ENCODE measurements around the gene HMMR.
A peak's percentile ranks its signal among the peaks of the same experiment; 100 is the strongest.
"Not testable (repeated sequence)": the region's sequence is repeated elsewhere in the genome, so short reads cannot be mapped to it uniquely, and the experiment has no call there.

Gene HMMR, protein sequence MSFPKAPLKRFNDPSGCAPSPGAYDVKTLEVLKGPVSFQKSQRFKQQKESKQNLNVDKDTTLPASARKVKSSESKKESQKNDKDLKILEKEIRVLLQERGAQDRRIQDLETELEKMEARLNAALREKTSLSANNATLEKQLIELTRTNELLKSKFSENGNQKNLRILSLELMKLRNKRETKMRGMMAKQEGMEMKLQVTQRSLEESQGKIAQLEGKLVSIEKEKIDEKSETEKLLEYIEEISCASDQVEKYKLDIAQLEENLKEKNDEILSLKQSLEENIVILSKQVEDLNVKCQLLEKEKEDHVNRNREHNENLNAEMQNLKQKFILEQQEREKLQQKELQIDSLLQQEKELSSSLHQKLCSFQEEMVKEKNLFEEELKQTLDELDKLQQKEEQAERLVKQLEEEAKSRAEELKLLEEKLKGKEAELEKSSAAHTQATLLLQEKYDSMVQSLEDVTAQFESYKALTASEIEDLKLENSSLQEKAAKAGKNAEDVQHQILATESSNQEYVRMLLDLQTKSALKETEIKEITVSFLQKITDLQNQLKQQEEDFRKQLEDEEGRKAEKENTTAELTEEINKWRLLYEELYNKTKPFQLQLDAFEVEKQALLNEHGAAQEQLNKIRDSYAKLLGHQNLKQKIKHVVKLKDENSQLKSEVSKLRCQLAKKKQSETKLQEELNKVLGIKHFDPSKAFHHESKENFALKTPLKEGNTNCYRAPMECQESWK
- 10.3 to 78.5 (median 27.6) reads per million in 18 experiments for total RNA-seq

DNA sequence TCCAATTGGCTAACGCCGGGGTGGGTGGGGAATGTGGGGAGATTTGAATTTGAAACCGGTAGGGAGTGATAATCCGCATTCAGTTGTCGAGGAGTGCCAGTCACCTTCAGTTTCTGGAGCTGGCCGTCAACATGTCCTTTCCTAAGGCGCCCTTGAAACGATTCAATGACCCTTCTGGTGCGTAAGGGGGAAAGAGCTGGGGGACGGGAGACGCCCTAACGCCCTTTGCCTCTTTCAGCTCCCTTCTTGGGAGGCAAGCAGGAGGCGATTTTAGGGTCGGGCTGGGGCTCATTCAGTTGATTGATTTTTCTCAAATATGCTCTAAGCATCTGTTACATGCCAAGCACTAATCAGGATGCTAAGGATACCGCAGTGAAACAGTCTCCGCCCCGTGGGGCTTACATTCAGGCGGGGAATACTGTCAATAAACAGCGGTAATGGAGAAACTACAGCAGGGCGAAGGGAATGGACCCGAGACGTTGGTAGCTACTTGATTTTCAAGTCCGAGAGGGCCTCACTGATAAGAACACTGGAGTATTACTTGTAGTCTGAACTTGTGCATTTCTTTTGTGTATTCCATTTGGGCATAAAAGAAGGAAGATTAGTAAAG is at the start of gene HMMR:
HMMR (plus strand) TSS at position 71 of the 610 bp plus-strand sequence; CDS start at position 132, 61 bp downstream.
- DNase-seq: no peak

DNA sequence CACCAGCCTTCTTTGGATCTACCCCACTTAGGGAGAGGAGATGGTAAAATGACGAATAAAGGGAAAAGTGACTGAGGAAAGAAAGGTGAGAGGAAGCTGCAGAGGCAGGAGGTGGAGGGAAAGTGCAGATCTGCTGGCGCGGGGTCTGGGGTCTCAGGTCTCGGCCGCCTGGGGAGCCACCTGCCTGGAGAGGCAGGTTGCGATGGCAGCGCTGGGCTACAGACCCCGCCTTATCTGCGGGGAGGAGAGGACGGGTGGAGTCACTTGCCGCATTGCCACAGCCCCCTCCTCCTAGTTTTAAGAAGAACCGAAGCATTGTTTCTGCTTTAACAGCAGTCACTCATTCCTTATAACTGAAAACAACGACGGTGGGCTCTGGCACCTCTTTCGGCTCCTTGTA is 44.8 kb upstream of the HMMR start:
- not testable (repeated sequence) for DNase-seq

- no peak for DNase-seq
Observed at GRCh38 chr5:163424836-163425235, 35.6 kb upstream of the HMMR start.

GRCh38 chr5:163426128-163426527 is 34.3 kb upstream of the HMMR start:
- DNase-seq: peak; percentile 16 to 31

DNA sequence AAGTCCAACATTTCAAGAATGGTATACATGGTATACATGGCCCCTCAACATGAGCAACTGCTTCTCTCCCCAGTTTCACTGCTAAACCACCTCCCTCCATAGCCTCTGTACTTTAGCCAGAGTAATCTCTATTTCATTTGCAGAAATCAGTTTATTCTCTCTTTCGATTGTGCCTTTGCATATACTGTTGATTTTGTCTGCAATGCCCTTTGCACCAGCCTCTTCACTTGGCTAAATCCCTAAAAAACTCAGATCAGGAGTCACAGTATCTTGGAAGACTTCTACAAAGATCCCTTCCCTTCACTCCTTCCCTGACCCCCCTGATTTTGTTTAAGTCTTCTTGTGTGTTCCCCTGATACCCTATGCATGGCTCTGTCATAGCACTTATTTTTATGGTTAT is 27.9 kb upstream of the HMMR start:
- no peak for DNase-seq

DNA sequence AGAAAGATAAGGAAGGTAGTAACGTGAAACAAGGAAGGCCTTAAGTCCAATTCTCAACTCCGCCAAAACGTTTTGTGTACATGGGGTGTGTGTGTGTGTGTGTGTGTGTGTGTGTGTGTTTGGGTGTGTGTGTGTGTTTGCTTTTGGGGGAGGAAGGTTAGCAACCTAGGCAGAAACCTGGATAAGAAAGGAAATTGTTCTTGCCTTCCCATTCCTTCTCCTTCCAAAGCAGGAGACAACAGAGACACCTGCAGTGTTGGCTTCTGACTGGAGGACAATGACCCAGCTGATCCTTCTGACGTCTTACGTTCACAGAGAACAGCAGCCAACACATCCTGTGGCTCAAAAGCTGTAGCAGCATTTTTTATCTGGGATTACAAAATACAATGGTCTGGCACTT is 27.2 kb upstream of the HMMR start:
- no peak for DNase-seq

DNA sequence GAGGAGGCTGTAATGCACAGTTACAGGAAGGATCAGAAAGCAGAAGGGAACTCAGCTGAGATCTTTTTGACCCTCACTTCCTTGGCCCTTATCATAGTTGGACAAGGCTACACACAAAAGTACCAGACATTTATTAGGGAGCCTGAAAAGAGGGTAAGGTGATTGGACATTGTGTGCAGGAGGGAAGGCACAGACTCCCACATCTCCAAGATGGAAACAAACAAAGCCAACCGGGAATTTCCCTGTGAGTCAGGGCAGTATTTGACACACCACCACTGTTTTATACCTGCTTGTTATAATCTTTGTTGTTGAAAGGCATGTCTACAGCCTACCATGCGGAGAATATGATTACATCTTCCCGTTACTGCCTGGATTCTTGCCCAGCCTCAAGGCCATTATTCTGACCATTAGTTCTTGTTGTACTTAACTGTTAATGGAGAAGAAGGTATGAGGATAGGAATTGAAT is 26.0 kb upstream of the HMMR start:
- no peak for DNase-seq

DNA sequence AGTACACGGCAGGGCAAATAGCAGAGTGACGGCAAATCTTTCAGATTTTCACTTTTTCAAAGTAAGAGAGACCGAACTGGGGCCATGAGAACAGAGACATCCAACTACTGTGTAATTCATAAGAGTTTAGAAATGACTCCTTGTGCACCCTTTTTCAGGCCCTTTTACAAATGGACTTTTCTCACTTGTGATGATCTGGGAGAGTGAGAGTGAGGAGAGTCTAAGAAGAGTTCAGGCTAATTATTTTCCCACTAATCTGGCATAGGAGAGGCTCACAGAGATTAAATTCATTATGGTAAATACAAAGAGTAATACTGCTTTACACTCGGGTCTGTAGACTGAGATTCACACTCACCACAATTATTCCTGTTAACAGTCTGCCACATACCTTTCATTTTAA is 23.9 kb upstream of the HMMR start:
- DNase-seq: no peak

DNA sequence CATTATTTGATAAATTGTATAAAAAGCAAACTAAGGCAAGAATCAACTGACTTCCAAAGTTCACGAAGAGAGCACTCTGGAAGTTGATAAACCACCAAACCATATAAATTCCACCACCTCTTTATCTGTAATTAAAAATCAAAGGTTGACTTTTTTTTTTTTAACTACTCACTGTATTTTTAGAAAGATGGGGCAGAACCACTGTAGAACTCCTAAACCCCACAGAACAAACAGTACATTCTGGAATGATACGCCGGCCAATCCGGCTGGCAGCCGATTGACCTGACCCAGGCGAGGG is 23.5 kb upstream of the HMMR start:
- no peak for DNase-seq

- peak; percentile 97 to 98 for DNase-seq
Observed at GRCh38 chr5:163437309-163438182, 22.9 kb upstream of the HMMR start, which contains the start of gene CCNG1. Gene CCNG1, plus strand, starts transcription at chr5:163437595. Its CDS starts 1,662 bp downstream, at chr5:163439257.

DNA sequence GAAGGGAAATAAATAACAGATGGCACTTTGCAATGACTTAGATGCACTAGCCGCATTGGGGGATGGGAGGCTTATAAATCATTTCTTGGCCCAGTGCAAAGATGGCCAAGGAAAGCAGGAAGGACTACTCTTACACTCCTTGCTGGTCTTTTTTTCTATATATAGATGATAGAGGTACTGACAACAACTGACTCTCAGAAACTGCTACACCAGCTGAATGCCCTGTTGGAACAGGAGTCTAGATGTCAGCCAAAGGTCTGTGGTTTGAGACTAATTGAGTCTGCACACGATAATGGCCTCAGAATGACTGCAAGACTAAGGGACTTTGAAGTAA is 21.4 kb upstream of the HMMR start:
- no peak for DNase-seq

DNA sequence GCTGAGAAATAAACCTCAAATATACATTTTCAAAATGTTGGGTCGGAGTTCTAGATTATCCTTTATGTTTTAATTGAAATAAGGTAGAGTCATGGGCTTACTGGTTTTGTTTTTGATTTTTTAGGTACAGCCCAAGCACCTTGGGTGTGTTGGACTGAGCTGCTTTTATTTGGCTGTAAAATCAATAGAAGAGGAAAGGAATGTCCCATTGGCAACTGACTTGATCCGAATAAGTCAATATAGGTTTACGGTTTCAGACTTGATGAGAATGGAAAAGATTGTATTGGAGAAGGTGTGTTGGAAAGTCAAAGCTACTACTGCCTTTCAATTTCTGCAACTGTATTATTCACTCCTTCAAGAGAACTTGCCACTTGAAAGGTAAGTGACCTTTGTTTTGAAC is 19.5 kb upstream of the HMMR start:
- no peak for DNase-seq

DNA sequence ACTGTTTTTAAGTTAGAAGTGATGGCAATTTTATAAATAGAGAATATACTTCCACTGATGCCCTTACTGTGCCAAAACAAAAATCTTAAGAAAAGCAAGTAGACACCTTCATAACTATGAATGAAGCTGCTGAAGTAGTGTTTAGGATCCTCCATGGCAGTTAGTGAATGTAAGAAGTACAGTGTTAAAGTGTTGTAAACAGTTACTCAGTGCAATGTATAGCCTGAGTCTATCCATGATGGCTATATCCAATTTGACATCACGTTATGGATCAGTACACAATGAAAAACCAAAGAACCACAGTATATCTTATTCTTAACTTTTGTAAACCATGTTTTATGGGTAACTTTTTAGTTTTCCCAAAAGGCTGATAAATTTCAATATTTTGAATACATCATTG is 15.9 kb upstream of the HMMR start:
- no peak for DNase-seq

GRCh38 chr5:163445345-163445744 is 15.1 kb upstream of the HMMR start:
- DNase-seq: no peak

GRCh38 chr5:163447191-163447590 is 13.2 kb upstream of the HMMR start:
- DNase-seq: no peak

DNA sequence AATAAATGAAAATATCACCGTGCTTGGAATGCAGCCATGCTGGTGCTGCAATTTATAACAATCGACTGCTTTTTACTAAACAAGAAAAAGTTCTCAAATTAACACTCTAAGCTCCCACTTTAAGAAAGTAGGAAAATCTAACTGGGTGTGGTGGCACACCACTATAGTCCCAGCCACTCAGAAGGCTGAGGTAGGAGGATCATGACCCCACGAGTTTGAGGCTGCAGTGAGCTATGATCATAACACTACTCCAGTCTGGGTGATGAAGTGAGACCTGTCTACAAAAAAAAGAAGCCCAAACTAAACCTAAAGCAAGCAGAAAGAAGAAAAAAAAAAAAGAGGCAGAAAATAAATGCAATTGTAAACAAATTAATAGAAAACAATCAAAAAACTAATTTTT is 12.6 kb upstream of the HMMR start:
- DNase-seq: no peak

- DNase-seq: no peak
Observed at GRCh38 chr5:163448491-163448890, 11.9 kb upstream of the HMMR start.

DNA sequence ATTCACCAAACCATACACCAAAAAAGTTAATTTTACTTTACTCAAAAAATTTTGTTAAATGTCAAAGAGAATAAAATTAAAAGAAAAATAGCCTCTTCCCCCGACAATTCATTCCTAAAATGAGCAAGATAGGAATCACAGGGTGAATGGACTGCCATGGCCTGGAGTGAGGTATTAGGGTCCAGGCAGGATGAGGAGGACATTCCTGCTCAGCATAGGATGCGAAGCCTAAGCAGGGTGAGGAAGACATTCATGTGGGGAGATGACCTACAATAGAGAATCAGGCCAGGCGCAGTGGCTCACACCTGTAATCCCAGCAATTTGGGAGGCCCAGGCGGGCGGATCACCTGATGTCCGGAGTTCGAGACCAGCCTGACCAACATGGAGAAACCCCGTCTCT is 8.9 kb upstream of the HMMR start:
- DNase-seq: no peak

- DNase-seq: no peak
Observed at GRCh38 chr5:163453705-163454104, 6.7 kb upstream of the HMMR start.

DNA sequence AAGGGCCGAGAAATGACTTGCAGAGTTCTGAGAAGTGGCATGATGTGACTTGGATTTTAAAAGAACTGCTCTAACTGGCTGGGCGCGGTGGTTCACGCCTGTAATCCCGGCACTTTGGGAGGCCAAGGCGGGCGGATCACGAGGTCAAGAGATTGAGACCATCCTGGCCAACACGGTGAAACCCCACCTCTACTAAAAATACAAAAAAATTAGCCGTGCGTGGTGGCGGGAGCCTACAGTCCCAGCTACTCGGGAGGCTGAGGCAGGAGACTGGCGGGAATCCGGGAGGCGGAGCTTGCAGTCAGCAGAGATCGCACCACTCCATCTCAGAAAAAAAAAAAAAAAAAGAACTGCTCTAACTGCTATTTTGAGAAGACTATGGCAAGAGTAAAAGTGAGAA is 5.0 kb upstream of the HMMR start:
- not testable (repeated sequence) for DNase-seq

DNA sequence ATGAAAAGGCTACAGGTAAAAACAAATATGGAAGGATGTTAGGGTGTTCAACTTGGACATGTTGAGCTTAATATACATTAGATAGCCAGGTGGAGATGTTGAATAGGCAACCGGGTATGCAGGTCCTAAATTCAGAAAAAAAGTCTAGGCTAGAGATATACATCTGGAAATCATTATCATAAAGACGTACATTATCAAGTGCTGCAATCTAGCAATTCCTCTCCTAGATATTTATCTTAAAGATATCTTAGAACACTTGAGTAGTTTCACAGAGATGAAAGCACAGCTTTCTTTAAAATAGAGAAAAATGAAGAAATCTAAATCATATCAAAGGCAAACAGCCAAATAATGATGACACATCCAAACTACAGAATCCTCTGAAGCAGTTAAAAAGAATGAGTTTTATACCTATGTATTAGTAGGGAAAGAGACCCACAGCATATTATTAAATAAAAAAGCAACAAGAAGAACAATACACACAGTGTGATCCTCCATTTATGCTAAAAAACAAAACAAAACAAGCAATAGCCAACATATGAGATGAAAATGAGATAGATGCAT is 4.3 kb upstream of the HMMR start:
- DNase-seq: no peak

DNA sequence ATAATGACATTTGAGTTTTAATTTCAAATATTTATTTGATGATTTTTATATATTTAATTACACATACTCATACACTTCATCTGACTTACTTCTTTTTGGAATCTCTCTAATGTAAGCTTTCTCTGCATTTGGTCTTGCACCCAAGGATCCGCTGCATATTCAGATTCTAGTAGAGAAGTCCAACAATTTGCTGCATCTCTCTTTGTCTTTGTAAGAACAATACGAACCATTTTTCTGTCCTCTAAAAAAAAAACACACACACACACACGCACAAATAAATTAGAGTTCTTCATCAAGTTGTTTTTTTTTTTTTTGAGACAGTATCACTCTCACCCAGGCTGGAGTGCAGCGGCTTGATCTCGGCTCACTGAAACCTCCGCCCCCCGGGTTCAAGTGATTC is 3.6 kb upstream of the HMMR start:
- DNase-seq: no peak
